H9 (cell line): ENCODE measurements around the gene EIF5A. TPM values are rescaled to one million over a fixed set of nuclear protein-coding genes. Genes with fewer than 3 reads are reported as not detected.

ENCODE experiments used
- DNase-seq: peaks from one replicate; pipeline ENCODE4 v3.0.0-alpha.2; 2017
- H2AFZ ChIP-seq: one replicate; pipeline ENCODE4 v1.6.1; 2013; ENCODE audit warnings: mild to moderate bottlenecking, low read length, control low read depth, moderate library complexity
- H2AK5ac ChIP-seq: 2 replicates; pipeline ENCODE4 v1.6.1; 2013; ENCODE audit warnings: low read length, control low read depth, mixed read lengths; ENCODE audit not compliant: insufficient read length
- H2BK120ac ChIP-seq: one replicate; pipeline ENCODE4 v1.6.1; 2013; ENCODE audit warnings: low read depth, mild to moderate bottlenecking, low read length, control low read depth, inconsistent platforms; ENCODE audit not compliant: poor library complexity, severe bottlenecking
- H2BK12ac ChIP-seq: 2 replicates; pipeline ENCODE4 v1.6.1; 2013; ENCODE audit warnings: low read length, control low read depth, mixed read lengths, low read depth; ENCODE audit not compliant: insufficient read length
- H2BK15ac ChIP-seq: 2 replicates; pipeline ENCODE4 v1.6.1; 2013; ENCODE audit warnings: low read depth, low read length, control low read depth
- H2BK20ac ChIP-seq: one replicate; pipeline ENCODE4 v1.6.1; 2013; ENCODE audit warnings: low read depth, mild to moderate bottlenecking, low read length, control low read depth, inconsistent platforms; ENCODE audit not compliant: poor library complexity, severe bottlenecking
- H2BK5ac ChIP-seq: 2 replicates; pipeline ENCODE4 v1.6.1; 2013; ENCODE audit warnings: low read length, control low read depth, mixed read lengths; ENCODE audit not compliant: insufficient read length
- H3K14ac ChIP-seq: 2 replicates; pipeline ENCODE4 v1.6.1; 2013; ENCODE audit warnings: low read length, control low read depth; ENCODE audit not compliant: insufficient read depth
- H3K18ac ChIP-seq: 2 replicates; pipeline ENCODE4 v1.6.1; 2013; ENCODE audit warnings: low read depth, mild to moderate bottlenecking, mixed read lengths, low read length, control low read depth; ENCODE audit not compliant: insufficient read length
- H3K23ac ChIP-seq: 2 replicates; pipeline ENCODE4 v1.6.1; 2013; ENCODE audit warnings: low read length, control low read depth, mixed read lengths, low read depth; ENCODE audit not compliant: insufficient read length
- H3K23me2 ChIP-seq: 2 replicates; pipeline ENCODE4 v1.6.1; 2013; ENCODE audit warnings: low read depth, mild to moderate bottlenecking, mixed read lengths, low read length, control low read depth; ENCODE audit not compliant: insufficient read length, poor library complexity, severe bottlenecking
- H3K27ac ChIP-seq: 2 replicates; pipeline ENCODE4 v1.5.1; 2013; ENCODE audit warnings: low read length, control low read depth, mixed read lengths, low read depth; ENCODE audit not compliant: insufficient read length
- H3K27me3 ChIP-seq: 2 replicates; pipeline ENCODE4 v1.6.1; 2013; ENCODE audit warnings: low read length, control low read depth, inconsistent platforms; ENCODE audit not compliant: insufficient read depth
- H3K4ac ChIP-seq: 2 replicates; pipeline ENCODE4 v1.6.1; 2013; ENCODE audit warnings: low read depth, mild to moderate bottlenecking, control low read depth, inconsistent platforms, low read length, moderate library complexity
- H3K4me1 ChIP-seq: 2 replicates; pipeline ENCODE4 v1.6.1; 2013; ENCODE audit warnings: low read length, control low read depth, inconsistent platforms; ENCODE audit not compliant: insufficient read depth
- H3K4me2 ChIP-seq: 2 replicates; pipeline ENCODE4 v1.6.1; 2013; ENCODE audit warnings: low read length, control low read depth, mixed read lengths; ENCODE audit not compliant: insufficient read length, insufficient read depth
- H3K56ac ChIP-seq: 2 replicates; pipeline ENCODE4 v1.6.1; 2013; ENCODE audit warnings: low read depth, mild to moderate bottlenecking, mixed read lengths, low read length, control low read depth; ENCODE audit not compliant: insufficient read length
- H3K79me1 ChIP-seq: 2 replicates; pipeline ENCODE4 v1.6.1; 2013; ENCODE audit warnings: low read depth, mild to moderate bottlenecking, moderate library complexity, low read length, control low read depth, inconsistent platforms; ENCODE audit not compliant: insufficient read depth, poor library complexity, severe bottlenecking
- H3K79me2 ChIP-seq: 2 replicates; pipeline ENCODE4 v1.6.1; 2013; ENCODE audit warnings: low read length, control low read depth, inconsistent platforms; ENCODE audit not compliant: insufficient read depth
- H3K9ac ChIP-seq: 2 replicates; pipeline ENCODE4 v1.6.1; 2013; ENCODE audit warnings: low read length, control low read depth, mixed read lengths; ENCODE audit not compliant: insufficient read length; ENCODE audit errors: extremely low read depth
- H3K9me3 ChIP-seq: one replicate; pipeline ENCODE4 v1.6.1; 2013; ENCODE audit warnings: low read depth, low read length, inconsistent platforms; ENCODE audit not compliant: control insufficient read depth
- H3T11ph ChIP-seq: one replicate; pipeline ENCODE4 v1.6.1; 2013; ENCODE audit warnings: mild to moderate bottlenecking, low read length, control low read depth, inconsistent platforms
- H4K20me1 ChIP-seq: one replicate; pipeline ENCODE4 v1.6.1; 2013; ENCODE audit not compliant: control insufficient read depth, insufficient read length, insufficient read depth
- H4K5ac ChIP-seq: 2 replicates; pipeline ENCODE4 v1.6.1; 2013; ENCODE audit warnings: low read depth, mild to moderate bottlenecking, mixed read lengths, low read length, control low read depth; ENCODE audit not compliant: insufficient read length
- H4K8ac ChIP-seq: replicated peaks from 2 replicates; pipeline ENCODE4 v1.6.1; 2013; ENCODE audit warnings: low read length, control low read depth, mixed read lengths, low read depth; ENCODE audit not compliant: insufficient read length
- H4K91ac ChIP-seq: 2 replicates; pipeline ENCODE4 v1.6.1; 2013; ENCODE audit warnings: low read depth, mild to moderate bottlenecking, moderate library complexity, mixed read lengths, low read length, control low read depth; ENCODE audit not compliant: insufficient read length
- H3K27ac Mint-ChIP-seq, 3 experiments: 2 replicates in 2 of 3; 3 replicates in 1 of 3; pipeline ENCODE4 v1.8.0; 2020 to 2021; ENCODE audit warnings: mixed read lengths in 3 of 3, mild to moderate bottlenecking in 1 of 3, moderate library complexity in 1 of 3
- H3K27me3 Mint-ChIP-seq: 2 replicates; pipeline ENCODE4 v1.8.0; 2021; ENCODE audit warnings: low read depth, mild to moderate bottlenecking, moderate library complexity, mixed read lengths
- H3K36me3 Mint-ChIP-seq, 3 experiments: 2 replicates in 2 of 3; 3 replicates in 1 of 3; pipeline ENCODE4 v1.8.0; 2020 to 2021; ENCODE audit warnings: low read depth in 3 of 3, mixed read lengths in 3 of 3; ENCODE audit not compliant: insufficient read depth in 1 of 3
- H3K4me1 Mint-ChIP-seq, 2 experiments: 2 replicates each; pipeline ENCODE4 v1.8.0; 2020; ENCODE audit warnings: mixed read lengths in 2 of 2
- H3K4me3 Mint-ChIP-seq, 2 experiments: 2 replicates in 1 of 2; 3 replicates in 1 of 2; pipeline ENCODE4 v1.8.0; 2020 to 2021; ENCODE audit warnings: mild to moderate bottlenecking in 2 of 2, mixed read lengths in 2 of 2, moderate library complexity in 1 of 2
- H3K9me3 Mint-ChIP-seq, 2 experiments: 2 replicates in 1 of 2; 3 replicates in 1 of 2; pipeline ENCODE4 v1.8.0; 2020; ENCODE audit warnings: mild to moderate bottlenecking in 2 of 2, mixed read lengths in 2 of 2, moderate library complexity in 1 of 2
- WGBS: extraction: QIAGEN DNeasy Blood & Tissue Kit; methylation state at CpG from one replicate; pipeline ENCODE4 v1.1.7; 2013; ENCODE audit warnings: missing lambda C conversion rate, low lambda C conversion rate, mixed read lengths; ENCODE audit not compliant: insufficient read length; ENCODE audit errors: extremely low coverage; 5-methylcytosine and 5-hydroxymethylcytosine counted together
- total RNA-seq: library from RNA; stranded (reverse); gene quantifications from 2 replicates; pipeline ENCODE4 v1.2.1, GENCODE V29; 2021
- TF ChIP-seq, protein P1 (sequence below): fragments of 200-600 bp; sonication (generic); conservative IDR thresholded peaks from 3 replicates; pipeline ENCODE4 v1.8.0; 2021; ENCODE audit warnings: antibody characterized with exemption, mild to moderate bottlenecking

The EIF5A gene
- total RNA-seq, 1 experiment from 2014 or later = 978 TPM

DNA sequence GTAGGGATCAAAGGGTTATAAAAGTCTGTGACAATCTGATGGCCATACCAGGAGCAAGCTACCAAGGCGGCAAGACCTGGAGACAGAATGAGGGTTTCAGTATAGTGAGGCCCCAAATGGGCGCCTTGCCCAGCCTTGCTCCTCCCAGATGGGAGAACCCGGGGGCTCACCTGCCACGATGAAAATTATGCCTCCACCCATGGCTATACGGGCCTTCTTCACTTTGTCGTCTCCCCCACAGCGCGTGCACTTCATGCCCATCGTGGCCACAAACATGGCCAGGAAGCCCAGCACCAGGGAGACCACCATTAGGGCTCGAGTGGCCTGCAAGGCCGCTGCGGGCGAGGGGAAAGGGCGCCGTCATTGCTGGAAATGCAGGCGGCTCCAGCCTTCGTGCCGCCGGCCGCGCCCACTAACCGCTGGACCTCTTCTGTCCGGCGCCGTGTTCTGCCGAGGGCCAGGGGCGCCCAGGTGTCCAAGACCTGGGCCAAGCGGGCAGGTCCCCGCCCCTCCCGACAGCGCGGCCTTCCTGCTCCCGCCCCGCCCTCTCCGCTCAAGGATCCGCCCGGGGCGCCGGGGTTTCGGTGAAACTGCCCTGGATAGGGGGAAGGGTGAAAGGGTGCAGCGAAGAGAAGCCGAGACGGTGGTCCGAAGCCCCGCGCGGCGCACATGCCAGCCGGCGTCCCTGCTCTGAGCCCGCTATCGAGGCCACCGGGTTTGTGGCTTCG is 46.6 kb upstream of the EIF5A start:
- Mint-ChIP-seq H3K9me3 (peaks cover 0 to 4% of the 10 kb centered on the region in 2 experiments; a peak in 1 of 5 replicates), H3K36me3 (peaks cover 12 to 46% (median 38%) of the 10 kb centered on the region in 3 experiments), H3K4me1 (peaks cover 24 to 39% of the 10 kb centered on the region in 2 experiments), H3K4me3 (peak overlapping the region; percentile 86 to 93), H3K27ac (peak overlapping the region in 1 of 3 experiments; percentile 98; a peak in 3 of 7 replicates), H3K27me3 (peaks cover 2% of the 10 kb centered on the region)
- DNase-seq = peak; percentile 89
- H2BK120ac ChIP-seq = peak overlapping the region; percentile 39
- H3K9me3 ChIP-seq = no peaks in the 10 kb centered on the region
- H4K20me1 ChIP-seq = no peaks in the 10 kb centered on the region
- H3K27me3 ChIP-seq = no peaks in the 10 kb centered on the region
- no peak overlapping the region for H3K23ac ChIP-seq
- H2BK5ac ChIP-seq = no peak overlapping the region
- no peaks in the 10 kb centered on the region for H3K79me1 ChIP-seq
- H4K5ac ChIP-seq = no peak overlapping the region
- H3K4me1 ChIP-seq = peaks cover 4% of the 10 kb centered on the region; the same call in 1 of the 2 replicates
- peak overlapping the region; percentile 43 for H2BK12ac ChIP-seq
- peak overlapping the region; percentile 95 for H4K91ac ChIP-seq
- no CpG with 5 or more reads among the region's 54 CpGs for WGBS
- H2BK20ac ChIP-seq = no peak overlapping the region
- H3T11ph ChIP-seq = no peak overlapping the region
- no peak overlapping the region for H3K56ac ChIP-seq
- peaks cover 8% of the 10 kb centered on the region; the same call in 1 of the 2 replicates for H3K79me2 ChIP-seq
- no peak overlapping the region for H3K27ac ChIP-seq
- H3K18ac ChIP-seq = peak overlapping the region; percentile 98
- H3K4me2 ChIP-seq = peak overlapping the region; percentile 76
- H2BK15ac ChIP-seq = no peak overlapping the region
- no peak overlapping the region for H2AK5ac ChIP-seq
- TF ChIP-seq, protein P1, sequence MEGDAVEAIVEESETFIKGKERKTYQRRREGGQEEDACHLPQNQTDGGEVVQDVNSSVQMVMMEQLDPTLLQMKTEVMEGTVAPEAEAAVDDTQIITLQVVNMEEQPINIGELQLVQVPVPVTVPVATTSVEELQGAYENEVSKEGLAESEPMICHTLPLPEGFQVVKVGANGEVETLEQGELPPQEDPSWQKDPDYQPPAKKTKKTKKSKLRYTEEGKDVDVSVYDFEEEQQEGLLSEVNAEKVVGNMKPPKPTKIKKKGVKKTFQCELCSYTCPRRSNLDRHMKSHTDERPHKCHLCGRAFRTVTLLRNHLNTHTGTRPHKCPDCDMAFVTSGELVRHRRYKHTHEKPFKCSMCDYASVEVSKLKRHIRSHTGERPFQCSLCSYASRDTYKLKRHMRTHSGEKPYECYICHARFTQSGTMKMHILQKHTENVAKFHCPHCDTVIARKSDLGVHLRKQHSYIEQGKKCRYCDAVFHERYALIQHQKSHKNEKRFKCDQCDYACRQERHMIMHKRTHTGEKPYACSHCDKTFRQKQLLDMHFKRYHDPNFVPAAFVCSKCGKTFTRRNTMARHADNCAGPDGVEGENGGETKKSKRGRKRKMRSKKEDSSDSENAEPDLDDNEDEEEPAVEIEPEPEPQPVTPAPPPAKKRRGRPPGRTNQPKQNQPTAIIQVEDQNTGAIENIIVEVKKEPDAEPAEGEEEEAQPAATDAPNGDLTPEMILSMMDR = no peak
- peak overlapping the region; percentile 98 for H3K14ac ChIP-seq
- peak overlapping the region; percentile 25 for H4K8ac ChIP-seq
- peaks cover 25% of the 10 kb centered on the region for H3K23me2 ChIP-seq
- peak overlapping the region; percentile 91; the same call in 1 of the 2 replicates for H3K4ac ChIP-seq
- no peak overlapping the region for H2AFZ ChIP-seq
- H3K9ac ChIP-seq = peak overlapping the region; percentile 95
